HG02943 (cell line): ENCODE measurements around the gene ACHE.
"Not testable (repeated sequence)": the region's sequence is repeated elsewhere in the genome, so short reads cannot be mapped to it uniquely, and the experiment has no call there.

Experiments used
- ATAC-seq: cut with Tn5 transposase; IDR thresholded peaks from one replicate; pipeline ENCODE4 v1.9.1; 2021; ENCODE audit warnings: mild to moderate bottlenecking, low read depth, moderate library complexity; ENCODE audit not compliant: unreplicated experiment

The ACHE gene

GRCh38 chr7:100895701-100895955, at the start of gene ACHE:
ACHE (minus strand) TSS chr7:100895888; CDS start chr7:100894232, 1,656 bp downstream.
- ATAC-seq: no peak

GRCh38 chr7:100944138-100944537, 48.5 kb upstream of the ACHE start:
- ATAC-seq: no peak

- no peak for ATAC-seq
These were observed 48.0 kb upstream of the ACHE start for GRCh38 chr7:100943693-100944092.

- ATAC-seq: no peak
These were observed 46.5 kb upstream of the ACHE start for GRCh38 chr7:100942045-100942774.

GRCh38 chr7:100936167-100936566, 40.5 kb upstream of the ACHE start:
- ATAC-seq: not testable (repeated sequence)

GRCh38 chr7:100935381-100935780, 39.7 kb upstream of the ACHE start:
- not testable (repeated sequence) for ATAC-seq

GRCh38 chr7:100933734-100934133, 38.0 kb upstream of the ACHE start:
- ATAC-seq: no peak

- ATAC-seq: no peak
These were observed 34.1 kb upstream of the ACHE start for GRCh38 chr7:100929808-100930174.

- not testable (repeated sequence) for ATAC-seq
These were observed 27.9 kb upstream of the ACHE start for GRCh38 chr7:100923616-100924015.

GRCh38 chr7:100921039-100921438, 25.4 kb upstream of the ACHE start:
- ATAC-seq: no peak

GRCh38 chr7:100919779-100920437, 24.2 kb upstream of the ACHE start:
- ATAC-seq: not testable (repeated sequence)

GRCh38 chr7:100919335-100919734, 23.6 kb upstream of the ACHE start:
- ATAC-seq: not testable (repeated sequence)

GRCh38 chr7:100914879-100915447, 19.3 kb upstream of the ACHE start:
- ATAC-seq: no peak

- no peak for ATAC-seq
These were observed 18.7 kb upstream of the ACHE start for GRCh38 chr7:100914208-100914878.

GRCh38 chr7:100911484-100911883, 15.8 kb upstream of the ACHE start:
- ATAC-seq: no peak

- not testable (repeated sequence) for ATAC-seq
These were observed 14.8 kb upstream of the ACHE start for GRCh38 chr7:100910443-100910842.

- no peak for ATAC-seq
These were observed 12.8 kb upstream of the ACHE start for GRCh38 chr7:100908512-100908911.

- no peak for ATAC-seq
These were observed 7.0 kb upstream of the ACHE start for GRCh38 chr7:100902638-100903037.

- no peak for ATAC-seq
These were observed 6.2 kb upstream of the ACHE start for GRCh38 chr7:100901921-100902332.

- ATAC-seq: no peak
These were observed 5.3 kb upstream of the ACHE start for GRCh38 chr7:100900978-100901377.

GRCh38 chr7:100899432-100899831, 3.7 kb upstream of the ACHE start:
- ATAC-seq: no peak
